ENCODE data around the gene RPP25.

GRCh38 chr15:74954515-74954914 lies 2.1 kb downstream of the RPP25 start:
- TF ChIP-seq TAF1 (IDR thresholded peaks at IDR 0.05; ENCODE audit: low read depth, low read length) (no peak), POLR2AphosphoS5 (IDR thresholded peaks at IDR 0.05; ENCODE audit: low read depth, low read length) (no peak), POLR2A (IDR thresholded peaks at IDR 0.05; ENCODE audit: low read depth, low read length) (no peak)
